Stimulated activated CD8-positive, alpha-beta memory T cell treated with anti-CD3 and anti-CD28 coated beads, Interleukin-12 subunit alpha, Interleukin-12 subunit beta, amount 100 ng/mL, for 1 hour (primary cell): ENCODE data around the gene LUZP2.
"Not testable (repeated sequence)": the region's sequence is repeated elsewhere in the genome, so short reads cannot be mapped to it uniquely, and the experiment has no call there.

Source experiments
- DNase-seq: peaks from one replicate; pipeline ENCODE4 v3.0.0-alpha.2; 2020; ENCODE audit warnings: low read depth

Gene LUZP2

DNA sequence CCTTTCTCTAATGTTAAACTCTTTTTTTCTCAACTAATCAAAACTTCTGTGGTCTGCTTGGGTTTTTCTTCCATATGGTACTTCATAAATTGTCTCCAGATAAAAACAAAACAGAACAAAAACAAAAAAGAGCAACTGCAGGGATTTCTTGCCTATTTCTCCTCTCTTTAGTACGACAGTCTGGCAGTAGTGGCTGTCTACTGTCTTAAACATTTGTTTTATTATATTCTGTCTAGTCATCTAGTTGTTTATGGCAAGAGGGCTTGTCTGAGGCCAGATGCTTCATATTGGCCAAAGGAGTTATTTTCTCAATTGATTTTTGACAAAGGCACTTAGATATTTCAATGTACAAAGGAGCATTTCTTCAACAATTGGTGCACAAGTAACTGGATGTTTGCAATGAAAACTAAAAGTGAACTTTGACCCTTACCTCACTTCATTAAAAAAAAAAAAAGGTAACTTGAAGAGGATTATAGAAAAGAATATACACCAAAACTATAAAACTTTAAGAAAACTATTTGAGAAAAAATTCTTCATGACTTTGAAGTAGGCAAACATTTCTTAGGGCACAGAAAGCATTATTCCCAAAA lies 404.2 kb downstream of the LUZP2 start:
- no peak for DNase-seq

DNA sequence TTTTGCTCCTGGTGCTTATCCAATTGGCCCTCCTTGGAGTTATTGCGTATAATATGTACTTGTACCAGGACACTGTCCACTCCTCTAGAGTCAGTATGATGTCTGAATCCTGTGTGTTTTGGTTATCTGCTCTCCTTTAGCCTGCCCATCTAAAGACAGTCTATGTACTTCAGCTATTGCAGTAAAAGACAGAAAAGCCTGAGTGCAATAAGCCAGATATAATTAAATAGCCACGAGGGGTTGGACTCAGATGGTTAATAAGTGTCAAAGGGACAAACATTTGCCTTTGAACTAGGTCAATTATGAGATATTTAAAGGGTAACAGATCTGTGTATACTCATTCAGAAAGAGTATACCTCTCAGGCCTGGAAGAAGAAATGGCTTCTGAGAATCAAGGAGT lies 406.7 kb downstream of the LUZP2 start:
- no peak for DNase-seq

- DNase-seq, result no peak
Observed at GRCh38 chr11:24925091-24925490, 428.2 kb downstream of the LUZP2 start.

DNA sequence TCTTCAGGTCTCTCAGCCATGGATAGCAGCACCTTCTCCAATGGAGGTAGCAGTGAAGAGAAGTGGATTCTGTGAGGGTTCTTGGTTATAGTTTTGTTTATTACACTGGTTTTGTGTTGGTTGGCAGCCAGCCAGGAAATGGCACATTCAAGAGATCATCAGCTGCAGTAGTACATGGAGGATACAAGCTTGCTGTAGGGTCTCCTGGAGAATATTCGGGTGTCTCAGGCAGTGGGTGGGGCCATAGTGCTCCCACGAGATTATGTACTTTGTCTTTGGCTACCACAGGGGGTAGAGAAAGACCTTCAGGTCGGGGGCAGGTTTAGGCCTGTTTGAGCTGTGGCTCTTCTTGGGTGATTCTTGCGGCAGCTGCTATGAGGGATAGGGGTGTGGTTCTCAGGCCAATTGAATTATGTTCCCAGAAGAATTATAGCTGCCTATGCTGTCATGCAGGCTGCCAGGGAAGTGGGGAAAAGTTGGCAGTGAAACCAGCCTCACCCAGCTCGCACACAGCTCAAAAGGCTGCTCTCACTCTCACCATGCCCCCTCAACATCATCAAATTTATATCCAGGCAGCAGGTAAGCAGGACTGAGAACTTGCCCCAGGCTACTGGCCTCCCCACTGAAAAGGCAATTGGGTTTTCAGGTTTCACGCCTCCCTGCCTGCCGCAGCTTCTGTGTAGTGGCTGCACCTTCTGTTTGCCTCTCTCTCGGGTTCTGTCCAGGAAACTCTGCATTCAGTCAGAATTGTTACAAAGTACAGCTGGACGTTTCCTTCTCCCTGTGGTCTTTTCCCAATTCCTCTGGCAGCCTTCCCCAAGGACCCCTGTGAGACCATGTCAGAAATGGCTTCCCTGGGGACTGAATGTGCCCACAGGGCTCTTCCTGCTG lies 435.5 kb downstream of the LUZP2 start:
- DNase-seq, result no peak

- no peak for DNase-seq
Observed at GRCh38 chr11:24934733-24935439, 438.0 kb downstream of the LUZP2 start.

DNA sequence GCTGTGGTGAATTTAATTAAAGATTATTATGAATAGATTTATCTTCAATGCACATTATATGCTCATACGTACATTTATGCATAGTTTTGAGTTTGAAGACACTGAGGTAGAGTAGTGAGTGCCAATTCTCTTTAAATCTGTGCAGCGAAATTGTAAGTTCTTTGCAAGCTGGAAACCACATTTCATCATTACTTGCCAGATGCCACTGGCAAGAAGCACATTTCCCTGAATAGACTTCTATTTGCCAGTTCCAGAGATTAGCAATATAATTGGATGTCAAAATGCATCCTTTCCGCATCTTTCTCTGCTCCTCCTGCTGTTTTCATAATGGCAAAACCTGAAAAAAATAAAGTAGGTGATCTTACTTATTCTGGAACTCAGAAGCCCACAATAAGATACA lies 448.0 kb downstream of the LUZP2 start:
- no peak for DNase-seq

DNA sequence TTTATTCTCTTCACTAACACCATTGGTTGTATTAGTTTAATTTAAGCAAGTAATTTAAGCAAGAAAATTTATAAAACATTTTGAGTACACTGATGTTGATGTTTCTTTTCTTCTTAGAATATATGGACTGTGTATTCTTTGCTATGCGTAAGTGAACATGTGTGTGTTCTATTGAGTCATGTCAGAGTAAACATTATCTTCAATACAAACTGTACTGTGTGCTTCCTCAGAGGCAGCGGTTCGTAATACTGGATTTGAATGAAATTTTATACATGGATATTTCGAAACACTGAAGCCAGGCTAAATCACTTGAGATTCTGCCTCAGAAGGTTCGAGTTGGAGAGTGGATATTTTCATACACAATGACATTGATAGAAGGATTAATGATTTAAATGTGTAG lies 452.6 kb downstream of the LUZP2 start:
- no peak for DNase-seq

DNA sequence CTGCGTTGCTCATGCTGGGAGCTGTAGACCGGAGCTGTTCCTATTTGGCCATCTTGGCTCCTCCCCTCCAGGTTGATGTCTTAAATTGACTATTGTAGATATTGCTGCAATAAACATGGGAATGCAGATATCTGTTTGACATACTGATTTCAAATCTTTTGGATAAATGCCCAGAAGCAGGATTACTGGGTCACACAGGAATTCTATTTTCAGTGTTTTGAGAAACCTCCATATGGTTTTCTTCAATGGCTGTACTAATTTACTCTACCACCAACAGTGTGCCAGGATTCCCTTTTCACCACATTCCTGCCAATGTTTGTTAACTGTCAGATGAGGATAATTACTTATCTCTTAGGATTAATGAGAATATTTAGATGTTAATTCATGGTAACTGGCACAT lies 467.0 kb downstream of the LUZP2 start:
- DNase-seq, result no peak

DNA sequence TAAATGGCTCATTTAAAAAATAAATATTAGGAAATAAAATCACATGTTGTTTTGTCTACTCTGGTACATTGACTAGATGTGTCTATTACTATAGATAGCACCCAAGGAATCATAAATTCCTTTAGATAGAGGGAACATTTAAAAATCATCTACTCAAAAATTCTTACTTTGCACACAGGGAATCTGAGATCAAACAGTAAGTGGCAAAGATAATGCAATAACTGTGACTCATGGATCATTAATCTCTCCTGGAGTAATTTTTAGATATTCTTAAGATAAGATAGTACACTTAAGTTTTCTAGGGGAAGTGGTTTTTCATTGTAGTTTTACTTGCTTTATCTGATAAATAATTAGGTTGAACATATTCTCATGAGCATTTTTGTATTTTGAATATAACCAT lies 468.9 kb downstream of the LUZP2 start:
- DNase-seq, result no peak

- not testable (repeated sequence) for DNase-seq
Observed at GRCh38 chr11:24993903-24994302, 497.1 kb downstream of the LUZP2 start.

GRCh38 chr11:24999929-25000328 lies 503.1 kb downstream of the LUZP2 start:
- DNase-seq, result not testable (repeated sequence)

DNA sequence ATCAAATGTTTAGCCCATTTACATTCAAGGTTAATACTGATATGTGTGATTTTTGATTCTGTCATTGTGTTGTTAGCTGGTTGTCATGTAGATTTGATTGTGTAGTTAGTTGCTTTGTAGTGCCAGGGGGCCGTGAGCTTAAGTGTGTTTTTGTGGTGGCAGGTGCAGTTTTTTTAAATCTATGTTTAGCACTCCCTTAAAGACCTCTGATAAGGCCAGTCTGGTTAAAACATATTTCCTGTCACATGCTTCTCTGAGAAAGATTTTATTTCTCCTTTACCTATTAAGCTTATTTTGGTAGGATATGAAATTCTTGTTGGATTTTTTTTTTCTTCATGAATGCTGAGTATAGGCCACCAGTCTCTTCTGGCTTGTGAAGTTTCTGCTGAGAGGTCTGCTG lies 540.6 kb downstream of the LUZP2 start:
- DNase-seq, result no peak

GRCh38 chr11:25038131-25038530 lies 541.3 kb downstream of the LUZP2 start:
- no peak for DNase-seq

DNA sequence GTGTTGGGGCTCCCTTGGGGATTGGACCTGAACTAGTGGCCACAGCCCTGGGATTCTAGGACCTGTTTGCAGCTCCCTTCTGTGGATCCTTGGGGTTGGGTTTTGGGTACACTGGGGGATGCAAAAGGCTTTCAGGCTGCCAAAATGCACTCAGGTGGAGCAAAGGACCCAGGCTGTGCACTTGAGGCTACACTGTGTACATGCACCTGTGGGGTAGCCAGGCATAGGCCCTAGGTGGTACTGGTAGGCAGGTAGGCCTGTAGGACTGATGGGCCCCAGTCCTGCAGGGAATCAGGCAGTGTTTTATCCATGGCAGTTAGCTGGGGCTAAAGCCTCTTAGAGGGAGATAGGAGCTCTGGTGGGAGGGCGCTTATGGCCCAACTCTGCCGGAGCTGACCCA lies 542.3 kb downstream of the LUZP2 start:
- DNase-seq, result no peak

GRCh38 chr11:25048632-25049031 lies 551.8 kb downstream of the LUZP2 start:
- no peak for DNase-seq

- DNase-seq, result no peak
Observed at GRCh38 chr11:25052844-25053243, 556.0 kb downstream of the LUZP2 start.

GRCh38 chr11:25057861-25058260 lies 561.0 kb downstream of the LUZP2 start:
- DNase-seq, result no peak

GRCh38 chr11:25065746-25066145 lies 568.9 kb downstream of the LUZP2 start:
- no peak for DNase-seq

DNA sequence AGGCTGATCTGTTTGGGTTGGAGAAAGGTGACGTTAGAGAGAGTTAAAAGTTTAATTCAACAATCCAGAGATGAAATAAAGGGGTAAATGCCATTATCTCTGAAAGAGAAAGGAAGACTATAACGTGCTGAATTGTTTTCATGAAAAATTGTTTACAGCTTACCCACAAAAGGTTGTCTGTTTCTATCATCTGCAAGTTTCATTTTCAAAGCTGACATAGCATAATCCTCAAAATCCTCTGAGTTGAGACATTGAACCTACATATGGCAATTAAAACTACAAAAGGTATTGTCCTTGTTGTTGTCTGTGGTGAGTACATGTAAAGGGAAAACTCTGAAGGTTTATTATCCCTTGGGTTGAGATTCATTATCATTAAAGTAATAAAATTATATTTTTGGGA lies 569.9 kb downstream of the LUZP2 start:
- no peak for DNase-seq

- DNase-seq, result no peak
Observed at GRCh38 chr11:25068451-25068850, 571.6 kb downstream of the LUZP2 start.

- no peak for DNase-seq
Observed at GRCh38 chr11:25094085-25094802, 597.4 kb downstream of the LUZP2 start.

DNA sequence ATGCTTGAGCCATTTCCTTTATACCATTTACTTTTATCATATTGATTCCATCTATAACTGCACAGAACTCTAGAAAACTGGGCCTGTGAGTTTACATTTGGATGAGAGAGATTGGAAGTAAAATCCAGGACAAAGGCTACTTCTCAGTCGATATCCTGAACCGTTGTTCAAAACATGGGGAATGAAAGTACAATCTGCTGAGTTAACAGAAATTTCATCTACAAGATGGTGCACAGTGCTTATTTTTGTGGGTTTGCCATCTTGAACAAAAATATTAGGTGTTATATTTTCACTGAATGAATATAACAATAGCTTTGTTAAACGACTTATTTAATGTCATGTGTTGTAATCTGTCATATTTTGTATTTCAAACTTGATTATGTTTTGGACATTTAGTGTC lies 622.6 kb downstream of the LUZP2 start:
- no peak for DNase-seq
